ENCODE results near the gene GALNT16. TPM values are rescaled to one million over a fixed set of nuclear protein-coding genes. Genes with fewer than 3 reads are reported as not detected.

Gene GALNT16
- total RNA-seq, 5 donors from 2014 or later (not counting 1 experiment from before 2014, with no cell fraction given), result 0.13 to 0.46 TPM; not detected in 3

GRCh38 chr14:69231486-69231885, 28.5 kb upstream of the GALNT16 start:
- Histone ChIP-seq H3K36me3 (ENCODE audit: control insufficient read depth in 2 of 2, extremely low read depth in 1 of 2, insufficient read depth in 1 of 2, low read length in 1 of 2) (peaks cover 0 to 28% of the 10 kb centered on the region in 2 donors), H3K9me3 (no peaks in the 10 kb centered on the region), H3K4me1 (ENCODE audit: control insufficient read depth in 1 of 2, extremely low read depth in 1 of 2, insufficient read depth in 2 of 2, low read length in 2 of 2) (no peaks in the 10 kb centered on the region), H3K4me3 (ENCODE audit: control insufficient read depth in 1 of 2, extremely low read depth in 1 of 2, low read length in 1 of 2) (no peak overlapping the region), H3K27me3 (replicated peaks in 1 of 2; ENCODE audit: control insufficient read depth in 2 of 2, extremely low read depth in 1 of 2, insufficient read depth in 2 of 2, low read length in 1 of 2) (no peaks in the 10 kb centered on the region), H3K27ac (ENCODE audit: low read length) (no peak overlapping the region)
- 83% methylated on average over 2 of the region's 2 CpGs for WGBS (ENCODE audit: insufficient coverage)
- POLR2A ChIA-PET, result no interaction called here
- Mint-ChIP-seq H3K9me3 (no peaks in the 10 kb centered on the region), H3K27ac (no peak overlapping the region), H3K4me1 (no peaks in the 10 kb centered on the region), H3K27me3 (no peaks in the 10 kb centered on the region), H3K36me3 (peaks cover 46% of the 10 kb centered on the region), H3K4me3 (no peak overlapping the region)
- CTCF ChIA-PET, result no interaction called here
- ATAC-seq (replicated peaks in 1 of 4) (no peak), DNase-seq (no peak)

DNA sequence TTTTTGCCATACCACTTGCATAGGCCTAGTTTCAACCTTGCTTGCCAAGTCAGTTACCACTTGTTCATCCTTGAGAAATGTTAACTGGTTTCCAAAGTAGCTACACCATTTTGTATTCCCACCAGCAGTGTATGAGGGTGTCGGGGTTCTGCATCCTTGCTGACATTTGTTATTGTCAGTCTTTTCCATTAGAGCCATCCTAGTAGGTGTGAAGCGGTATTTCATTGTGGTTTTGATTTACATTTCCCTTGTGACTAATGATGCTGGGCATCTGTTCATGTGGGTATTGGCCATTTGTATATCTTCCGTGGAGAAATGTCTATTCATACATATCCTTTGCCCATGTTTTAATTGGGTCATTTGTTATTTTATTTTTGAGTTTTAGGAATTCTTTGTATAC, 27.6 kb upstream of the GALNT16 start:
- no peak for DNase-seq
- ChIA-PET POLR2A (no interaction called here), CTCF (no interaction called here)
- Mint-ChIP-seq H3K9me3 (no peaks in the 10 kb centered on the region), H3K27ac (no peak overlapping the region), H3K4me1 (no peaks in the 10 kb centered on the region), H3K36me3 (peaks cover 53% of the 10 kb centered on the region), H3K4me3 (no peak overlapping the region), H3K27me3 (no peaks in the 10 kb centered on the region)
- no peak for ATAC-seq (replicated peaks in 1 of 4)
- Histone ChIP-seq H3K36me3 (ENCODE audit: control insufficient read depth in 2 of 2, extremely low read depth in 1 of 2, insufficient read depth in 1 of 2, low read length in 1 of 2) (peaks cover 0 to 37% of the 10 kb centered on the region in 2 donors), H3K4me1 (ENCODE audit: control insufficient read depth in 1 of 2, extremely low read depth in 1 of 2, insufficient read depth in 2 of 2, low read length in 2 of 2) (no peaks in the 10 kb centered on the region), H3K9me3 (no peaks in the 10 kb centered on the region), H3K4me3 (ENCODE audit: control insufficient read depth in 1 of 2, extremely low read depth in 1 of 2, low read length in 1 of 2) (no peak overlapping the region), H3K27ac (ENCODE audit: low read length) (no peak overlapping the region), H3K27me3 (replicated peaks in 1 of 2; ENCODE audit: control insufficient read depth in 2 of 2, extremely low read depth in 1 of 2, insufficient read depth in 2 of 2, low read length in 1 of 2) (no peaks in the 10 kb centered on the region)
- no CpG with 5 or more reads among the region's 3 CpGs for WGBS (ENCODE audit: insufficient coverage)

- Mint-ChIP-seq H3K36me3 (peaks cover 57% of the 10 kb centered on the region), H3K9me3 (no peaks in the 10 kb centered on the region), H3K4me3 (no peak overlapping the region), H3K4me1 (no peaks in the 10 kb centered on the region), H3K27me3 (no peaks in the 10 kb centered on the region), H3K27ac (no peak overlapping the region)
- no peaks in the 10 kb centered on the region for H3K27me3 ChIP-seq (replicated peaks in 1 of 2; ENCODE audit: control insufficient read depth in 2 of 2, extremely low read depth in 1 of 2, insufficient read depth in 2 of 2, low read length in 1 of 2)
- H3K36me3 ChIP-seq (ENCODE audit: control insufficient read depth in 2 of 2, extremely low read depth in 1 of 2, insufficient read depth in 1 of 2, low read length in 1 of 2), result peaks cover 2 to 52% of the 10 kb centered on the region in 2 donors
- no peaks in the 10 kb centered on the region for H3K4me1 ChIP-seq (ENCODE audit: control insufficient read depth in 1 of 2, extremely low read depth in 1 of 2, insufficient read depth in 2 of 2, low read length in 2 of 2)
- DNase-seq, result no peak
- H3K4me3 ChIP-seq (ENCODE audit: control insufficient read depth in 1 of 2, extremely low read depth in 1 of 2, low read length in 1 of 2), result no peak overlapping the region
- no peaks in the 10 kb centered on the region for H3K9me3 ChIP-seq
- POLR2A ChIA-PET, result no interaction called here
- ATAC-seq (replicated peaks in 1 of 4), result no peak
- no peak overlapping the region for H3K27ac ChIP-seq (ENCODE audit: low read length)
- CTCF ChIA-PET, result interaction anchor here in 1 of 2 donors (0.6 to 1.2 kb wide), 2 partner anchors 225 to 252 kb away, joined by 3 read pairs; no protein-coding TSS in a partner anchor
These were observed 25.9 kb upstream of the GALNT16 start for GRCh38 chr14:69234106-69234505.

DNA sequence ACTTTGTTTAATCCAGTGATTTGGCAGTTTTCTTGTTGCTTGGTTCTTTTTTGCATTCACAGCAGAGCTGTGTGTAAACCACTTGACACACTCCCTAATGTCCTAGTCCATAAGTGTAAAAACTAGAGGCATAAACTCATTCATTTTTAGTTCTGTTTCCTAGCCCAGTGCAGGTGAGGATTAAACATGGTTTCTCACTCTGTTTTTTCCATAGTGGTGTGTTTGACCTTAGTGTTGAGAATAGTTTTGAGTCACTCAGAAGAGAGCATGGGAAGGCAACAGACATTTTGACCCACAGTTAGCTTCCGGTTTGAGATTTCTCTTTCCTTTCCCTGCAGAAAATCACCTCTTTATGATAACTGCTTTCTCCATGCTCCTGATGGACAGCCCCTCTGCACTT, 24.2 kb upstream of the GALNT16 start:
- Histone ChIP-seq H3K9me3 (no peaks in the 10 kb centered on the region), H3K4me1 (ENCODE audit: control insufficient read depth in 1 of 2, extremely low read depth in 1 of 2, insufficient read depth in 2 of 2, low read length in 2 of 2) (no peaks in the 10 kb centered on the region), H3K27me3 (replicated peaks in 1 of 2; ENCODE audit: control insufficient read depth in 2 of 2, extremely low read depth in 1 of 2, insufficient read depth in 2 of 2, low read length in 1 of 2) (no peaks in the 10 kb centered on the region), H3K4me3 (ENCODE audit: control insufficient read depth in 1 of 2, extremely low read depth in 1 of 2, low read length in 1 of 2) (no peak overlapping the region), H3K36me3 (ENCODE audit: control insufficient read depth in 2 of 2, extremely low read depth in 1 of 2, insufficient read depth in 1 of 2, low read length in 1 of 2) (peaks cover 2 to 54% of the 10 kb centered on the region in 2 donors), H3K27ac (ENCODE audit: low read length) (no peak overlapping the region)
- POLR2A ChIA-PET, result no interaction called here
- peaks cover 59% of the 10 kb centered on the region for H3K36me3 Mint-ChIP-seq
- no peak overlapping the region for H3K4me3 Mint-ChIP-seq
- DNase-seq, result no peak
- WGBS (ENCODE audit: insufficient coverage), result 80% methylated on average over 1 of the region's 1 CpG
- CTCF ChIA-PET, result interaction anchor here in 1 of 2 donors (1.0 kb wide), 1 partner anchor 225 kb away, joined by 3 read pairs; no protein-coding TSS in a partner anchor
- no peaks in the 10 kb centered on the region for H3K4me1 Mint-ChIP-seq
- H3K27me3 Mint-ChIP-seq, result no peaks in the 10 kb centered on the region
- H3K9me3 Mint-ChIP-seq, result no peaks in the 10 kb centered on the region
- ATAC-seq (replicated peaks in 1 of 4), result no peak
- H3K27ac Mint-ChIP-seq, result no peak overlapping the region

DNA sequence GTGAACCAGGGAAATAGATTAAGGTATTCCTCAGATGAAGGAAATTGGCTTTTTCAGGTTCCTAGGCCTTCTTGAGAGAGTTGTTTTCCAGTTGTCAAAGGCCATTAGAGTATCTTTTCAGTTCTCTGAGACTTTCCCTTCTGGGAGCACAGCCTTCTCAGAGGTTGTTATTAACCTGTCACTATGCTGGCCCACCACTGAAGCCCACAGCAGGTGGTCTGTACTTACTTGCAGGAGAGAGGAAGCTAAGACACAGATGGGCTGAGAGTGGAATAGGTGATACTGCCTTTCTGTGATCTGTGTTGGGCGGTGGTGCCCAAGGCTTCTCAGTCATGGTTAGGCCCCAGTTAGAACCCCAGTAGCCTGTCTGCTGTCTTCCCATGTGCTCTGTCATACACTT, 22.8 kb upstream of the GALNT16 start:
- ATAC-seq (replicated peaks in 1 of 4) (no peak), DNase-seq (no peak)
- no peaks in the 10 kb centered on the region for H3K9me3 ChIP-seq
- Mint-ChIP-seq H3K27ac (no peak overlapping the region), H3K27me3 (no peaks in the 10 kb centered on the region), H3K36me3 (peaks cover 58% of the 10 kb centered on the region), H3K4me1 (no peaks in the 10 kb centered on the region), H3K4me3 (no peak overlapping the region), H3K9me3 (no peaks in the 10 kb centered on the region)
- no peak overlapping the region for H3K27ac ChIP-seq (ENCODE audit: low read length)
- WGBS (ENCODE audit: insufficient coverage), result 100% methylated on average over 1 of the region's 1 CpG
- no peak overlapping the region for H3K4me3 ChIP-seq (ENCODE audit: control insufficient read depth in 1 of 2, extremely low read depth in 1 of 2, low read length in 1 of 2)
- peaks cover 2 to 59% of the 10 kb centered on the region in 2 donors for H3K36me3 ChIP-seq (ENCODE audit: control insufficient read depth in 2 of 2, extremely low read depth in 1 of 2, insufficient read depth in 1 of 2, low read length in 1 of 2)
- CTCF ChIA-PET, result no interaction called here
- no peaks in the 10 kb centered on the region for H3K4me1 ChIP-seq (ENCODE audit: control insufficient read depth in 1 of 2, extremely low read depth in 1 of 2, insufficient read depth in 2 of 2, low read length in 2 of 2)
- no peaks in the 10 kb centered on the region for H3K27me3 ChIP-seq (replicated peaks in 1 of 2; ENCODE audit: control insufficient read depth in 2 of 2, extremely low read depth in 1 of 2, insufficient read depth in 2 of 2, low read length in 1 of 2)
- POLR2A ChIA-PET, result no interaction called here

- WGBS (ENCODE audit: insufficient coverage), result 97% methylated on average over 11 of the region's 12 CpGs
- ChIA-PET CTCF (no interaction called here), POLR2A (no interaction called here)
- H3K36me3 ChIP-seq (ENCODE audit: control insufficient read depth in 2 of 2, extremely low read depth in 1 of 2, insufficient read depth in 1 of 2, low read length in 1 of 2), result peaks cover 2 to 56% of the 10 kb centered on the region in 2 donors
- no peak for ATAC-seq (replicated peaks in 1 of 4)
- no peaks in the 10 kb centered on the region for H3K4me1 ChIP-seq (ENCODE audit: control insufficient read depth in 1 of 2, extremely low read depth in 1 of 2, insufficient read depth in 2 of 2, low read length in 2 of 2)
- DNase-seq, result no peak
- peaks cover 54% of the 10 kb centered on the region for H3K36me3 Mint-ChIP-seq
- no peak overlapping the region for H3K27ac ChIP-seq (ENCODE audit: low read length)
- H3K27me3 Mint-ChIP-seq, result no peaks in the 10 kb centered on the region
- H3K4me1 Mint-ChIP-seq, result no peaks in the 10 kb centered on the region
- H3K27me3 ChIP-seq (replicated peaks in 1 of 2; ENCODE audit: control insufficient read depth in 2 of 2, extremely low read depth in 1 of 2, insufficient read depth in 2 of 2, low read length in 1 of 2), result no peaks in the 10 kb centered on the region
- no peak overlapping the region for H3K4me3 ChIP-seq (ENCODE audit: control insufficient read depth in 1 of 2, extremely low read depth in 1 of 2, low read length in 1 of 2)
- H3K9me3 Mint-ChIP-seq, result no peaks in the 10 kb centered on the region
- H3K9me3 ChIP-seq, result no peaks in the 10 kb centered on the region
- H3K4me3 Mint-ChIP-seq, result no peak overlapping the region
- no peak overlapping the region for H3K27ac Mint-ChIP-seq
These were observed 22.4 kb upstream of the GALNT16 start for GRCh38 chr14:69237584-69237983.

- Histone ChIP-seq H3K4me1 (ENCODE audit: control insufficient read depth in 1 of 2, extremely low read depth in 1 of 2, insufficient read depth in 2 of 2, low read length in 2 of 2) (no peaks in the 10 kb centered on the region), H3K36me3 (ENCODE audit: control insufficient read depth in 2 of 2, extremely low read depth in 1 of 2, insufficient read depth in 1 of 2, low read length in 1 of 2) (peaks cover 2 to 56% of the 10 kb centered on the region in 2 donors), H3K27me3 (replicated peaks in 1 of 2; ENCODE audit: control insufficient read depth in 2 of 2, extremely low read depth in 1 of 2, insufficient read depth in 2 of 2, low read length in 1 of 2) (no peaks in the 10 kb centered on the region), H3K27ac (ENCODE audit: low read length) (no peak overlapping the region), H3K4me3 (ENCODE audit: control insufficient read depth in 1 of 2, extremely low read depth in 1 of 2, low read length in 1 of 2) (no peak overlapping the region), H3K9me3 (no peaks in the 10 kb centered on the region)
- Mint-ChIP-seq H3K4me3 (no peak overlapping the region), H3K36me3 (peaks cover 51% of the 10 kb centered on the region), H3K4me1 (peaks cover 0 to 3% (median 3%) of the 10 kb centered on the region in 3 donors), H3K27ac (no peak overlapping the region), H3K9me3 (no peaks in the 10 kb centered on the region), H3K27me3 (no peaks in the 10 kb centered on the region)
- DNase-seq, result no peak
- CTCF ChIA-PET, result interaction anchor here (0.5 to 0.7 kb wide), 3 partner anchors 86 to 1469 kb away, joined by 3 to 4 read pairs (median 3); no protein-coding TSS in a partner anchor
- no peak for ATAC-seq (replicated peaks in 1 of 4)
- WGBS (ENCODE audit: insufficient coverage), result no CpG with 5 or more reads among the region's 4 CpGs
- POLR2A ChIA-PET, result interaction anchor here in 1 of 2 donors (0.7 kb wide), 1 partner anchor 114 kb away, joined by 5 read pairs; no protein-coding TSS in a partner anchor
These were observed 21.1 kb upstream of the GALNT16 start for GRCh38 chr14:69238883-69239282.
